Uterus (tissue), 4 donors: ENCODE data around the gene POLRMT. TPM values are rescaled to one million over a fixed set of nuclear protein-coding genes. Genes with fewer than 3 reads are reported as not detected.

Experiments
- DNase-seq, 2 donors: peaks; one replicate each; pipeline ENCODE4 v3.0.0-alpha.2; 2019 to 2020
- H3K27ac ChIP-seq, 2 donors: fragments of 200-600 bp; sonication (generic); 1 replicate in 1 of 2; 2 replicates in 1 of 2; pipeline ENCODE4 v1.5.1; 2016 to 2018
- H3K27me3 ChIP-seq, 2 donors: fragments of 200-600 bp; sonication (generic); one replicate each; pipeline ENCODE4 v1.5.1; 2018 to 2019; ENCODE audit warnings: control low read depth in 1 of 2
- H3K36me3 ChIP-seq, 2 donors: fragments of 200-600 bp; sonication (generic); one replicate each; pipeline ENCODE4 v1.5.1; 2019; ENCODE audit warnings: control low read depth in 1 of 2
- H3K4me1 ChIP-seq, 2 donors: fragments of 200-600 bp; sonication (generic); one replicate each; pipeline ENCODE4 v1.5.1; 2018 to 2019; ENCODE audit warnings: control low read depth in 1 of 2
- H3K4me3 ChIP-seq, 2 donors: fragments of 200-600 bp; sonication (generic); 1 replicate in 1 of 2; 2 replicates in 1 of 2; pipeline ENCODE4 v1.5.1; 2018 to 2019; ENCODE audit warnings: mild to moderate bottlenecking in 1 of 2
- H3K9me3 ChIP-seq, 2 donors: fragments of 200-600 bp; sonication (generic); one replicate each; pipeline ENCODE4 v1.5.1; 2019; ENCODE audit warnings: control low read depth in 1 of 2
- POLR2A ChIP-seq, 2 donors: fragments of 450-650 bp; IDR thresholded peaks; one replicate each; pipeline ENCODE4 v1.6.1; 2016; ENCODE audit warnings: antibody characterized with exemption in 2 of 2, mild to moderate bottlenecking in 1 of 2, moderate library complexity in 1 of 2
- intact Hi-C: fragments of 100-400 bp; cut with DNase I; formaldehyde crosslinking; loops from one replicate; pipeline ENCODE4 v1.15.1; 2023; ENCODE audit warnings: low total_unique reads
- total RNA-seq, 4 donors: library from RNA; depleted of rRNA in 3 of 4; stranded (reverse); fragments of >200 nt in 3 of 4; gene quantifications; one replicate each; pipeline versions ENCODE4 v1.1.0 to v1.2.4, GENCODE V29; 2014 to 2023
- TF ChIP-seq, protein P1 (sequence below), 4 experiments: fragments of 200-600 bp in 2 of 4; fragments of 450-650 bp in 2 of 4; sonication (generic) in 2 of 4; IDR thresholded peaks; one replicate each; pipeline ENCODE4 v1.5.1; 2016 to 2019; ENCODE audit warnings: antibody characterized with exemption in 4 of 4, mild to moderate bottlenecking in 2 of 4, moderate library complexity in 1 of 4
- donor health status: DM: yes; HTN: yes; CAD: no.

The POLRMT gene
- total RNA-seq, 4 donors from 2014 or later: 10.5 to 42.0 (median 24.1) TPM

DNA sequence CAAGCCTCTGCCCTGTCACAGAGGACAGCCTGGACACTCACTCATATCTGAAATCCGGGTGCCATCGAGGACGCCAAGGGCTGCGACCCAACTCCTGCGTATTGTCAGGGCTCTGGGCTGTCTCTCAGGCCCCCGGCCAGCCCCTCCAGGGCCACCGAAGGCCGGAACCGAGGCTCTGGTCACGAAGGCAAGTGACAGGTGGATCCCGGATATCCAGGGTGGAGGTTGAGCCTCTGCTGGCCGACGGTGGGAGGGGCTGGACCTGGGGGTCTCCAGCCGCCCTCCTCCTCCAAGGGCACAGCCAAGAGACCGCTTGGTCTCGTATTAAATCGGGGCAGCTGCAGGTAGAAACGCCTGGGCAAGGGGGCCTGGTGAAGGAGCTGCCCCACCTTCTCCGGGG, 24.3 kb upstream of the POLRMT start:
- intact Hi-C loops: no loop called here
- TF ChIP-seq POLR2A (IDR thresholded peaks at IDR 0.05): no peak
- TF ChIP-seq, protein P1, sequence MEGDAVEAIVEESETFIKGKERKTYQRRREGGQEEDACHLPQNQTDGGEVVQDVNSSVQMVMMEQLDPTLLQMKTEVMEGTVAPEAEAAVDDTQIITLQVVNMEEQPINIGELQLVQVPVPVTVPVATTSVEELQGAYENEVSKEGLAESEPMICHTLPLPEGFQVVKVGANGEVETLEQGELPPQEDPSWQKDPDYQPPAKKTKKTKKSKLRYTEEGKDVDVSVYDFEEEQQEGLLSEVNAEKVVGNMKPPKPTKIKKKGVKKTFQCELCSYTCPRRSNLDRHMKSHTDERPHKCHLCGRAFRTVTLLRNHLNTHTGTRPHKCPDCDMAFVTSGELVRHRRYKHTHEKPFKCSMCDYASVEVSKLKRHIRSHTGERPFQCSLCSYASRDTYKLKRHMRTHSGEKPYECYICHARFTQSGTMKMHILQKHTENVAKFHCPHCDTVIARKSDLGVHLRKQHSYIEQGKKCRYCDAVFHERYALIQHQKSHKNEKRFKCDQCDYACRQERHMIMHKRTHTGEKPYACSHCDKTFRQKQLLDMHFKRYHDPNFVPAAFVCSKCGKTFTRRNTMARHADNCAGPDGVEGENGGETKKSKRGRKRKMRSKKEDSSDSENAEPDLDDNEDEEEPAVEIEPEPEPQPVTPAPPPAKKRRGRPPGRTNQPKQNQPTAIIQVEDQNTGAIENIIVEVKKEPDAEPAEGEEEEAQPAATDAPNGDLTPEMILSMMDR (IDR thresholded peaks at IDR 0.05): no peak
- no peak overlapping the region for H3K4me3 ChIP-seq
- DNase-seq: no peak
- no peak overlapping the region for H3K27ac ChIP-seq
- H3K27me3 ChIP-seq: no peaks in the 10 kb centered on the region
- H3K9me3 ChIP-seq: no peaks in the 10 kb centered on the region
- H3K36me3 ChIP-seq: no peaks in the 10 kb centered on the region
- H3K4me1 ChIP-seq: peaks cover 0 to 39% of the 10 kb centered on the region in 2 donors

DNA sequence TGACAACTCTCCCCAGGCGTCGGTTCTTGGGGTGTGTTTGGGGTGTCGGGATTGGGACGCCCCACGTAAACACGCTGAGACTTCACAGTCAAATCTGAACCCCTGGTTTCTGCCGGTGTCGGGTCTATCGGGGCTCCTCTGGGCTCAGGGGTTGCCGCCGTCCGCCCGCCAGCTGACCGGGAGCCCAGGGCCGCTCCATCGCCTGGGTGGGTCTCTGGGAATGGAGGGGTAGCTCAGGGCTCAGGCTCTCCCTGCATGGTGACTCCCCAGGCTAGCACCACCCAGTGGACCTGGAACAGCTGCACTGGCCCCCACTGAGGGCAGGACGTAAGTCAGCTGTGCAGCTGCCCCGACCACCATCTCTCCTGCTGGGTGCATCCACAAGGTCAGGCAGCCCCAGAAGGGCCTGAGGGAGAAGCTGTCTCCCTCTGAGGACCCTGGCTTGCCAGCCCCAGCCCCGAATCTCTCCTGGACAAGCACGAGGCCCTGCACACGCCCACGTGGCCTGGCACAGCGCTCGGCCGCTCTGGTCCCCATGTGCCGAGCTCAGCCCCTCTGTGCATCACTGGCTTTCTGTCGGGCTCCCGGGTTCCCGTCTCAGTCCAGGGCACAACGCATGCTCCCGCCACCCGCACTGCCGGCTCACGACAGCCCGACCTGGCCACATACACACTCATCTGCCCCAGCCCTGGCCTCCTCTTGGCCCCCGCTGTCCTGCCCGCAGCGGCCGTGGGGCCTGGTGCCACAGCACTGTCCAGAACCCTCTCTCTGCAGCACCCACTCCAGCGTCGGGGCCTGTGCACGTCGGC, 23.6 kb upstream of the POLRMT start:
- no peak overlapping the region for H3K4me3 ChIP-seq
- no peaks in the 10 kb centered on the region for H3K27me3 ChIP-seq
- peaks cover 0 to 39% of the 10 kb centered on the region in 2 donors for H3K4me1 ChIP-seq
- TF ChIP-seq, protein P1 (IDR thresholded peaks at IDR 0.05): no peak
- no peak for TF ChIP-seq POLR2A (IDR thresholded peaks at IDR 0.05)
- no peak overlapping the region for H3K27ac ChIP-seq
- DNase-seq: no peak
- H3K36me3 ChIP-seq: no peaks in the 10 kb centered on the region
- H3K9me3 ChIP-seq: no peaks in the 10 kb centered on the region
- intact Hi-C loops: no loop called here

DNA sequence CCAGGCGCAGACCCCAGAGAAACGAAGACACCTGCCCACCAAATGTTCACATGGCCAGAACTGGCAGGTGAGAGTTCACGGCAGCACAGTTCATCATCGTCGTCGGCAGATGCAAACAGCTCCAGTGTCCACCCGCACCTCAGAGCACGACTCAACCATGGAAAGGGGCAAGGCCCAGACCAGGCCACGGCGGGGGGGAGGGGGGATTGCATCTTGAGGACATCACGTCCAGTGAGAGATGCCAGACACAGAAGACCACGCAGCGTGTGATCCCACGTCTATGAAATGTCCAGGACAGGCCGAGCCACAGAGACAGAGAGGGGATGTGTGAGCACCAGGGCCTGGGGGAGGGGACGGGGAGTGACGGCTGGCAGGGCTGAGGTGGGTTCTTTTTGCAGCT, 22.4 kb upstream of the POLRMT start:
- Histone ChIP-seq H3K4me1 (peaks cover 0 to 30% of the 10 kb centered on the region in 2 donors), H3K27me3 (no peaks in the 10 kb centered on the region), H3K9me3 (no peaks in the 10 kb centered on the region), H3K4me3 (no peak overlapping the region), H3K36me3 (no peaks in the 10 kb centered on the region), H3K27ac (no peak overlapping the region)
- DNase-seq: no peak
- intact Hi-C loops: no loop called here
- TF ChIP-seq, protein P1 (IDR thresholded peaks at IDR 0.05): no peak
- TF ChIP-seq POLR2A (IDR thresholded peaks at IDR 0.05): no peak

DNA sequence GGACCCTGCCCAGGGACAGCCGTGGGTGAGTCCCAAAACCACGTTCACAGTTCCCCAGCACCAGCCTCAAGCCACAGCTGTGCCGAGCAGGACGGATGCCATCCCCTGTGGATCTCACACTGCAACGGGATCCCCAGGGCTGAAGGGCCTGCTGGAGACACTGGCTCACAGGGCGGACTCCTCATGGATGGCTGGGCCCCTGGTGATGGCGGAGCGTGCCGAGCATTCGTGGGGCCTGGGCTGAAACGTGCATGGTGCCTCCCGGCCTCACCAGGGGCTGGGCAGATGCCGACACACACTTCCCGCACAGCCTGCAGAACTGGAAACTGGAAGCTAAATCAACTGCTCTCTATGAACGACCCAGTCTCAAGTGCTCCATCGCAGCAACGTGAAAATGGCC, 20.1 kb upstream of the POLRMT start:
- Histone ChIP-seq H3K9me3 (no peaks in the 10 kb centered on the region), H3K27ac (no peak overlapping the region), H3K4me3 (no peak overlapping the region), H3K27me3 (no peaks in the 10 kb centered on the region), H3K4me1 (peaks cover 0 to 13% of the 10 kb centered on the region in 2 donors), H3K36me3 (no peaks in the 10 kb centered on the region)
- DNase-seq: no peak
- intact Hi-C loops: no loop called here
- TF ChIP-seq, protein P1 (IDR thresholded peaks at IDR 0.05): no peak
- no peak for TF ChIP-seq POLR2A (IDR thresholded peaks at IDR 0.05)

DNA sequence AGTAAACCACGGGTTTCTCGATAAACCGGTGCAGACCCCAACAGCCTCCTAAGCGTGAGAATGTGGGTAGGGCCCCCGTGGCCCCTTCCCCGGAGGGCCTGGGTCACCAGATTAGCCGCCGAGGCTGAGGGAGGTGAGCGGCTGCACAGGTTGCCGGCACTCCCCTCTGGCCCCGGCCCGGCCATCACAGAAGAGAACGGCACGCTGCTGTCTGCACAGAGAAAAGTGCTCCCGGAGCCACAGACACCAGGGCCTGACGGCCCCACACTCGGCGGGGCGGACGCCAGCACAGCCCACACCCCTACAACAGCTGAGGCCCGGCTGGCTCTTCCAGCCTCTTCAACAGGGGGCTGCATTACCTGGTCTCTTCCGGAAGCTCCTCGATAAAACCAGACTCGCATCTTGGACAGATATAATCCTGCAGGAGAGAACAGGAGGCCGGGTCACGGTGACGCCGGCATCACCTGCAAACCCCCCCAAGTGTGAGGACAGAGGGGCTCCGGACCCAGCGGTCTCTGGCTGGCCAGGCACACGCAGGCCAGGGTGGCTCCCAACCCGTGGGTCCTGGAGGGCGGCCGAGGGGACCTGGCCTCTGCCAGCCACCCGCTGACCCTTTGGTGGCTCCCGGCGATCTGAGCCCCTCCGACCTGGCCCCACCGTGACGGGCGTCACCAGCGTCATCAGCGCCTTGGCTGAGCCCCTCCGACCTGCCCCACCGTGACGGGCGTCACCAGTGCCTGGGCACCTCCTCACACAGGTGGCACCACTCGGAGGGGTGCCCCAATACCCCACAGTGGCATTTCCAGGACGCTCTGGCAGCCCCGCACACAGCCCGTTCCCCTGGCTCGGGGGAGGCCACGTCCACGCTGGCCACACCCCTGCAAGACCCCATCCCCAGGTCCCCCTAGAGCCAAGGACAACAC, 19.4 kb upstream of the POLRMT start:
- intact Hi-C loops: no loop called here
- Histone ChIP-seq H3K27me3 (no peaks in the 10 kb centered on the region), H3K36me3 (no peaks in the 10 kb centered on the region), H3K4me1 (peaks cover 0 to 13% of the 10 kb centered on the region in 2 donors), H3K9me3 (no peaks in the 10 kb centered on the region), H3K4me3 (no peak overlapping the region), H3K27ac (no peak overlapping the region)
- no peak for DNase-seq
- TF ChIP-seq, protein P1 (IDR thresholded peaks at IDR 0.05): no peak
- no peak for TF ChIP-seq POLR2A (IDR thresholded peaks at IDR 0.05)
